ENCODE results near the gene BEST3. TPM values are rescaled to one million over a fixed set of nuclear protein-coding genes. Genes with fewer than 3 reads are reported as not detected.
"Not testable (repeated sequence)": the region's sequence is repeated elsewhere in the genome, so short reads cannot be mapped to it uniquely, and the experiment has no call there.

The BEST3 gene
- total and polyA plus RNA-seq, 2 donors = 2.7 to 4.1 TPM

DNA sequence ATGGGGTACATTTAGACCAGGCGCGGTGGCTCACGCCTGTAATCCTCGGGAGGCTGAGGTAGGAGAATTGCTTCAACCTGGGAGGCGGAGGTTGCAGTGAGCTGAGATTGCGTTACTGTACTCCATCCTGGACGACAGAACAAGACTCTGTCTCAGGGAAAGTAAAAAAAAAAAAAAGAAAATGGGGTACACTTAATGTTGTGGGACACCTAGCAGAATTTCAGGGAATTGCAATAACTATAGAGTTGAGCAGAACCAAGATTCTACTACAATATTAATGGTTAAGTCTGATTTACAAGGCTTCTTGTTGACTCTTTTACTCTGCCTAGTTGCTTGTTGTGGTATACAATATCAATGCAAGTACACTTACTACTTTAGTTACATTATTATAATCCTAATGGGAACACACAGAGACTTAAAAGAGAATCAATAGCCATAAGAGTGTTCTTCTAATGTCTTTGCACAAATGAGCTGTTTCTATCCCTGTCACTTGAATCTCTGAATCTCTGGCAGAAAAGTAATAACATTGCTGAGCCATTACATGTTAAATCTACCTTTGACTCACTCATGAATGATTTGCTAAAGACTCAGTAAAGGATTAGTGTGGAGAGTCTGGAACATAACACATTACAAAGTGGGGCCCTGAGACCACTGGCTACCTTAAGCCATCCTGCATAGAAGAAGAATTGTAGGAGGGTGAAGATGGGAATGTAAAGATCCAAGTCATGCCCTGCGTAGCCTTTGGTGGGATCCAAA is 22.7 kb downstream of the BEST3 start:
- no peaks in the 10 kb centered on the region for H3K9me3 ChIP-seq (ENCODE audit: control insufficient read depth in 2 of 2, insufficient read depth in 1 of 2, low read length in 1 of 2)
- no peak overlapping the region for H3K4me3 ChIP-seq (ENCODE audit: low read length in 2 of 2)
- no peaks in the 10 kb centered on the region for H3K4me1 ChIP-seq (ENCODE audit: control insufficient read depth in 2 of 2, insufficient read depth in 2 of 2, low read length in 2 of 2)
- no peaks in the 10 kb centered on the region for H3K27me3 ChIP-seq (ENCODE audit: control insufficient read depth in 2 of 2, insufficient read depth in 1 of 2, low read length in 1 of 2)
- WGBS = 97% methylated on average over 8 of the region's 8 CpGs
- no peak for DNase-seq (ENCODE audit: low read depth in 6 of 9, low spot score in 9 of 9)
- no peaks in the 10 kb centered on the region for H3K36me3 ChIP-seq (ENCODE audit: control insufficient read depth in 2 of 2, insufficient read depth in 2 of 2, low read length in 1 of 2)
- H3K27ac ChIP-seq (ENCODE audit: low read depth in 1 of 2, low read length in 1 of 2) = no peak overlapping the region

- no peak for DNase-seq (ENCODE audit: low read depth in 6 of 9, low spot score in 9 of 9)
- no peaks in the 10 kb centered on the region for H3K27me3 ChIP-seq (ENCODE audit: control insufficient read depth in 2 of 2, insufficient read depth in 1 of 2, low read length in 1 of 2)
- no peaks in the 10 kb centered on the region for H3K9me3 ChIP-seq (ENCODE audit: control insufficient read depth in 2 of 2, insufficient read depth in 1 of 2, low read length in 1 of 2)
- no peak overlapping the region for H3K27ac ChIP-seq (ENCODE audit: low read depth in 1 of 2, low read length in 1 of 2)
- H3K4me3 ChIP-seq (ENCODE audit: low read length in 2 of 2) = no peak overlapping the region
- H3K36me3 ChIP-seq (ENCODE audit: control insufficient read depth in 2 of 2, insufficient read depth in 2 of 2, low read length in 1 of 2) = no peaks in the 10 kb centered on the region
- no peaks in the 10 kb centered on the region for H3K4me1 ChIP-seq (ENCODE audit: control insufficient read depth in 2 of 2, insufficient read depth in 2 of 2, low read length in 2 of 2)
- 91% methylated on average over 2 of the region's 2 CpGs for WGBS
Observed at GRCh38 chr12:69672195-69672594, 26.9 kb downstream of the BEST3 start.

- Histone ChIP-seq H3K4me3 (ENCODE audit: low read length in 2 of 2) (no peak overlapping the region), H3K9me3 (ENCODE audit: control insufficient read depth in 2 of 2, insufficient read depth in 1 of 2, low read length in 1 of 2) (no peaks in the 10 kb centered on the region), H3K27me3 (ENCODE audit: control insufficient read depth in 2 of 2, insufficient read depth in 1 of 2, low read length in 1 of 2) (no peaks in the 10 kb centered on the region), H3K36me3 (ENCODE audit: control insufficient read depth in 2 of 2, insufficient read depth in 2 of 2, low read length in 1 of 2) (no peaks in the 10 kb centered on the region), H3K27ac (ENCODE audit: low read depth in 1 of 2, low read length in 1 of 2) (no peak overlapping the region), H3K4me1 (ENCODE audit: control insufficient read depth in 2 of 2, insufficient read depth in 2 of 2, low read length in 2 of 2) (no peaks in the 10 kb centered on the region)
- WGBS = 98% methylated on average over 4 of the region's 4 CpGs
- no peak for DNase-seq (ENCODE audit: low read depth in 6 of 9, low spot score in 9 of 9)
Observed at GRCh38 chr12:69671597-69671996, 27.5 kb downstream of the BEST3 start.

DNA sequence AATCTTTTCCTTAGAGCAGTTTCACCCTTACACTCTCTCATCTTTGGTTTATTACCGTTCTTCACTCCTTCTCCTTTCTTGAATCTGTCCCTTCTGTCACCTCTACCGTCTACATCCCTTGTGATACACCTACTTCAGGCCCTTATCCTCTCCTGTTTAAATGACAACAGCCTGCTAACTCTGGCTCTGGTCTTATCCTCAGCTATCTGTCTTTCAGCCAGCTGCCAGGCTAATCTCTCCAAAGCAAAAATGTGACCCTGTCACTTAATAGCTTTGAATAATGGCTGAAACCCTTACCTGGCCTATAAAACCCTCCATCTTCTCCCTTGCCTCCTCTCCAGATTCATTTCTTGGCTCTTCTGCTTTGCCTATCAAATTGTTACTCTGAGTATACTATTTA is 32.3 kb downstream of the BEST3 start:
- no peak overlapping the region for H3K4me3 ChIP-seq (ENCODE audit: low read length in 2 of 2)
- no peaks in the 10 kb centered on the region for H3K36me3 ChIP-seq (ENCODE audit: control insufficient read depth in 2 of 2, insufficient read depth in 2 of 2, low read length in 1 of 2)
- H3K9me3 ChIP-seq (ENCODE audit: control insufficient read depth in 2 of 2, insufficient read depth in 1 of 2, low read length in 1 of 2) = no peaks in the 10 kb centered on the region
- H3K4me1 ChIP-seq (ENCODE audit: control insufficient read depth in 2 of 2, insufficient read depth in 2 of 2, low read length in 2 of 2) = no peaks in the 10 kb centered on the region
- DNase-seq (ENCODE audit: low read depth in 6 of 9, low spot score in 9 of 9) = no peak
- WGBS = 98% methylated on average over 2 of the region's 2 CpGs
- no peak overlapping the region for H3K27ac ChIP-seq (ENCODE audit: low read depth in 1 of 2, low read length in 1 of 2)
- H3K27me3 ChIP-seq (ENCODE audit: control insufficient read depth in 2 of 2, insufficient read depth in 1 of 2, low read length in 1 of 2) = no peaks in the 10 kb centered on the region

- H3K4me3 ChIP-seq (ENCODE audit: low read length in 2 of 2); H3K36me3 ChIP-seq (ENCODE audit: control insufficient read depth in 2 of 2, insufficient read depth in 2 of 2, low read length in 1 of 2); H3K4me1 ChIP-seq (ENCODE audit: control insufficient read depth in 2 of 2, insufficient read depth in 2 of 2, low read length in 2 of 2); DNase-seq (ENCODE audit: low read depth in 6 of 9, low spot score in 9 of 9); H3K9me3 ChIP-seq (ENCODE audit: control insufficient read depth in 2 of 2, insufficient read depth in 1 of 2, low read length in 1 of 2); H3K27ac ChIP-seq (ENCODE audit: low read depth in 1 of 2, low read length in 1 of 2); H3K27me3 ChIP-seq (ENCODE audit: control insufficient read depth in 2 of 2, insufficient read depth in 1 of 2, low read length in 1 of 2): not testable (repeated sequence)
- 93% methylated on average over 6 of the region's 6 CpGs for WGBS
Observed at GRCh38 chr12:69664930-69665377, 34.1 kb downstream of the BEST3 start.

GRCh38 chr12:69663726-69664125 is 35.4 kb downstream of the BEST3 start:
- H3K4me1 ChIP-seq (ENCODE audit: control insufficient read depth in 2 of 2, insufficient read depth in 2 of 2, low read length in 2 of 2) = no peaks in the 10 kb centered on the region
- no peaks in the 10 kb centered on the region for H3K36me3 ChIP-seq (ENCODE audit: control insufficient read depth in 2 of 2, insufficient read depth in 2 of 2, low read length in 1 of 2)
- H3K27me3 ChIP-seq (ENCODE audit: control insufficient read depth in 2 of 2, insufficient read depth in 1 of 2, low read length in 1 of 2) = no peaks in the 10 kb centered on the region
- no peak overlapping the region for H3K4me3 ChIP-seq (ENCODE audit: low read length in 2 of 2)
- WGBS = 98% methylated on average over 3 of the region's 3 CpGs
- no peak overlapping the region for H3K27ac ChIP-seq (ENCODE audit: low read depth in 1 of 2, low read length in 1 of 2)
- no peak for DNase-seq (ENCODE audit: low read depth in 6 of 9, low spot score in 9 of 9)
- H3K9me3 ChIP-seq (ENCODE audit: control insufficient read depth in 2 of 2, insufficient read depth in 1 of 2, low read length in 1 of 2) = no peaks in the 10 kb centered on the region

DNA sequence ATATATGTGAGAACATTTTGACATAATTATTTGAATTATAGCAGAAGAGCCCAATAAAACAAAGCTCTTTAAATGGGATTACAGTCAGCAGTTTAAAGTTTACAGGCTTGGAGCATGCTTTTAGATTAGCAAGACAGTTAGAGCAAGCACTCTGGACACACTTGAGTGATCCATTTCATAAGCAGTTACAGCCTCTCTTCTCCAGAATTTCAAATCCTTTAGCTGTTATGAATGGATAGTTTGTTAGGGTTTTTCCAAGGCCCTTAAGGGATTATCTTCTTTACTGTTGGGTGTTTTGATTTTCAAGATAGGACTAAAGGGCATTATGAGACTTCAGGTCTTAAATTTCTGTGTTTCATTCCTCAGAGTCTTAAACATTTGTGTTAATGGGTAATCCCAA is 36.3 kb downstream of the BEST3 start:
- H3K4me1 ChIP-seq (ENCODE audit: control insufficient read depth in 2 of 2, insufficient read depth in 2 of 2, low read length in 2 of 2) = no peaks in the 10 kb centered on the region
- no peaks in the 10 kb centered on the region for H3K36me3 ChIP-seq (ENCODE audit: control insufficient read depth in 2 of 2, insufficient read depth in 2 of 2, low read length in 1 of 2)
- DNase-seq (ENCODE audit: low read depth in 6 of 9, low spot score in 9 of 9) = no peak
- H3K27ac ChIP-seq (ENCODE audit: low read depth in 1 of 2, low read length in 1 of 2) = no peak overlapping the region
- H3K4me3 ChIP-seq (ENCODE audit: low read length in 2 of 2) = no peak overlapping the region
- H3K27me3 ChIP-seq (ENCODE audit: control insufficient read depth in 2 of 2, insufficient read depth in 1 of 2, low read length in 1 of 2) = no peaks in the 10 kb centered on the region
- no peaks in the 10 kb centered on the region for H3K9me3 ChIP-seq (ENCODE audit: control insufficient read depth in 2 of 2, insufficient read depth in 1 of 2, low read length in 1 of 2)

GRCh38 chr12:69661386-69661785 is 37.7 kb downstream of the BEST3 start:
- no peak for DNase-seq (ENCODE audit: low read depth in 6 of 9, low spot score in 9 of 9)
- no peaks in the 10 kb centered on the region for H3K36me3 ChIP-seq (ENCODE audit: control insufficient read depth in 2 of 2, insufficient read depth in 2 of 2, low read length in 1 of 2)
- no peaks in the 10 kb centered on the region for H3K27me3 ChIP-seq (ENCODE audit: control insufficient read depth in 2 of 2, insufficient read depth in 1 of 2, low read length in 1 of 2)
- H3K9me3 ChIP-seq (ENCODE audit: control insufficient read depth in 2 of 2, insufficient read depth in 1 of 2, low read length in 1 of 2) = no peaks in the 10 kb centered on the region
- WGBS = 99% methylated on average over 4 of the region's 4 CpGs
- no peaks in the 10 kb centered on the region for H3K4me1 ChIP-seq (ENCODE audit: control insufficient read depth in 2 of 2, insufficient read depth in 2 of 2, low read length in 2 of 2)
- H3K27ac ChIP-seq (ENCODE audit: low read depth in 1 of 2, low read length in 1 of 2) = no peak overlapping the region
- H3K4me3 ChIP-seq (ENCODE audit: low read length in 2 of 2) = no peak overlapping the region

- no peak overlapping the region for H3K4me3 ChIP-seq (ENCODE audit: low read length in 2 of 2)
- 94% methylated on average over 1 of the region's 1 CpG for WGBS
- no peaks in the 10 kb centered on the region for H3K27me3 ChIP-seq (ENCODE audit: control insufficient read depth in 2 of 2, insufficient read depth in 1 of 2, low read length in 1 of 2)
- H3K4me1 ChIP-seq (ENCODE audit: control insufficient read depth in 2 of 2, insufficient read depth in 2 of 2, low read length in 2 of 2) = no peaks in the 10 kb centered on the region
- no peaks in the 10 kb centered on the region for H3K9me3 ChIP-seq (ENCODE audit: control insufficient read depth in 2 of 2, insufficient read depth in 1 of 2, low read length in 1 of 2)
- no peaks in the 10 kb centered on the region for H3K36me3 ChIP-seq (ENCODE audit: control insufficient read depth in 2 of 2, insufficient read depth in 2 of 2, low read length in 1 of 2)
- H3K27ac ChIP-seq (ENCODE audit: low read depth in 1 of 2, low read length in 1 of 2) = no peak overlapping the region
- no peak for DNase-seq (ENCODE audit: low read depth in 6 of 9, low spot score in 9 of 9)
Observed at GRCh38 chr12:69660164-69660863, 38.8 kb downstream of the BEST3 start.
